ENCODE results near the gene OR52N5. TPM values are rescaled to one million over a fixed set of nuclear protein-coding genes. Genes with fewer than 3 reads are reported as not detected.

The OR52N5 gene
- total RNA-seq, 1 experiment from 2014 or later: not detected

- DNase-seq (ENCODE audit: low spot score): no peak
- no peak within 1 kb of the TSS for H3K4me3 Mint-ChIP-seq
- no peaks in the 10 kb centered on the region for H3K9me3 Mint-ChIP-seq
- TF ChIP-seq GRHL2 (CRISPR knock-in tag; IDR thresholded peaks at IDR 0.05; ENCODE audit: insufficient replicate concordance, severe bottlenecking) (no peak), CDX4 (CRISPR knock-in tag; IDR thresholded peaks at IDR 0.05; ENCODE audit: borderline replicate concordance) (no peak), NFYB (CRISPR knock-in tag; conservative IDR thresholded peaks at IDR 0.05; ENCODE audit: low read depth) (no peak), CTCF (IDR thresholded peaks at IDR 0.05) (no peak), TP53 (CRISPR knock-in tag; IDR thresholded peaks at IDR 0.05) (no peak), ELF4 (CRISPR knock-in tag; IDR thresholded peaks at IDR 0.05; ENCODE audit: low read depth) (no peak), ZNF671 (CRISPR knock-in tag; IDR thresholded peaks at IDR 0.05) (no peak), ZNF532 (CRISPR knock-in tag; IDR thresholded peaks at IDR 0.05; ENCODE audit: borderline replicate concordance) (no peak), SMAD3 (CRISPR knock-in tag; IDR thresholded peaks at IDR 0.05; ENCODE audit: borderline replicate concordance) (no peak), SP1 (CRISPR knock-in tag; conservative IDR thresholded peaks at IDR 0.05) (no peak), USF2 (CRISPR knock-in tag; IDR thresholded peaks at IDR 0.05) (no peak), NFE2L1 (CRISPR knock-in tag; IDR thresholded peaks at IDR 0.05) (no peak)
- CTCF ChIA-PET: no interaction called here
- no peak within 1 kb of the TSS for H3K27ac Mint-ChIP-seq
- H3K36me3 Mint-ChIP-seq: no peaks in the 10 kb centered on the region
- POLR2A ChIA-PET: no interaction called here
- H3K27me3 Mint-ChIP-seq (ENCODE audit: low read depth): no peaks in the 10 kb centered on the region
- ATAC-seq: no peak
- no peaks in the 10 kb centered on the region for H3K4me1 Mint-ChIP-seq
Measured at GRCh38 chr11:5753943-5754342, 29.2 kb downstream of the OR52N5 start, which contains the start of gene OR52N4. OR52N4 (plus strand) TSS chr11:5754243; CDS start chr11:5754741, 498 bp downstream.

- POLR2A ChIA-PET: no interaction called here
- Mint-ChIP-seq H3K27me3 (ENCODE audit: low read depth) (no peaks in the 10 kb centered on the region), H3K27ac (no peak overlapping the region), H3K4me1 (no peaks in the 10 kb centered on the region), H3K4me3 (no peak overlapping the region), H3K36me3 (no peaks in the 10 kb centered on the region), H3K9me3 (no peaks in the 10 kb centered on the region)
- CTCF ChIA-PET: no interaction called here
- DNase-seq (ENCODE audit: low spot score) (no peak), ATAC-seq (no peak)
- no peak for TF ChIP-seq SMAD4 (CRISPR knock-in tag; IDR thresholded peaks at IDR 0.05)
- TF ChIP-seq ZNF396 (CRISPR knock-in tag; IDR thresholded peaks at IDR 0.05; ENCODE audit: borderline replicate concordance): no peak
- no peak for TF ChIP-seq STAT6 (CRISPR knock-in tag; conservative IDR thresholded peaks at IDR 0.05; ENCODE audit: low read depth)
- TF ChIP-seq ATF2 (CRISPR knock-in tag; IDR thresholded peaks at IDR 0.05; ENCODE audit: borderline replicate concordance, low read depth): no peak
- TF ChIP-seq ATF1 (CRISPR knock-in tag; IDR thresholded peaks at IDR 0.05): no peak
- TF ChIP-seq RORB (CRISPR knock-in tag; IDR thresholded peaks at IDR 0.05): no peak
- TF ChIP-seq AFF4 (CRISPR knock-in tag; IDR thresholded peaks at IDR 0.05; ENCODE audit: borderline replicate concordance): no peak
- TF ChIP-seq MAX (CRISPR knock-in tag; IDR thresholded peaks at IDR 0.05): no peak
Measured at GRCh38 chr11:5749836-5750235, 33.3 kb downstream of the OR52N5 start.

Data from WTC11 (cell line).